Natural killer cell (primary cell): ENCODE results near the gene MTA2. TPM values are rescaled to one million over a fixed set of nuclear protein-coding genes. Genes with fewer than 3 reads are reported as not detected.

Experiments
- ATAC-seq, 3 donors: fragments of 150-1000 bp in 2 of 3; fragments of 200-7000 bp in 1 of 3; cut with Tn5 transposase; 1 replicate in 1 of 3; 2 replicates in 2 of 3; pipeline ENCODE4 v1.10.0; 2021; ENCODE audit warnings: mild to moderate bottlenecking in 2 of 3, moderate library complexity in 2 of 3
- DNase-seq, 2 donors: peaks; one replicate each; pipeline versions ENCODE4 v3.0.0 to v3.0.0-alpha.2; 2013 to 2021; ENCODE audit warnings: mixed read lengths in 1 of 2
- H3K27ac ChIP-seq: one replicate; pipeline ENCODE4 v1.5.1; 2013; ENCODE audit warnings: mild to moderate bottlenecking, low read length
- H3K27me3 ChIP-seq: one replicate; pipeline ENCODE4 v1.6.1; 2013; ENCODE audit warnings: low read length; ENCODE audit not compliant: control insufficient read depth, insufficient read depth
- H3K36me3 ChIP-seq: one replicate; pipeline ENCODE4 v1.6.1; 2013; ENCODE audit warnings: low read length; ENCODE audit not compliant: control insufficient read depth, insufficient read depth
- H3K4me1 ChIP-seq: one replicate; pipeline ENCODE4 v1.6.1; 2013; ENCODE audit warnings: low read length; ENCODE audit not compliant: control insufficient read depth, insufficient read depth
- H3K4me3 ChIP-seq: one replicate; pipeline ENCODE4 v1.5.1; 2013; ENCODE audit warnings: low read length
- H3K9me3 ChIP-seq: one replicate; pipeline ENCODE4 v1.6.1; 2013; ENCODE audit warnings: low read length; ENCODE audit not compliant: control insufficient read depth, insufficient read depth
- H3K27ac Mint-ChIP-seq, 2 donors: one replicate each; pipeline ENCODE4 v1.8.0; 2022; ENCODE audit warnings: mild to moderate bottlenecking in 2 of 2, mixed read lengths in 2 of 2, moderate library complexity in 1 of 2
- H3K27me3 Mint-ChIP-seq, 2 donors: one replicate each; pipeline ENCODE4 v1.8.0; 2022; ENCODE audit warnings: low read depth in 2 of 2, mixed read lengths in 2 of 2
- H3K36me3 Mint-ChIP-seq: one replicate; pipeline ENCODE4 v1.8.0; 2022; ENCODE audit warnings: mixed read lengths
- H3K4me1 Mint-ChIP-seq, 2 donors: one replicate each; pipeline ENCODE4 v1.8.0; 2022; ENCODE audit warnings: mixed read lengths in 2 of 2
- H3K4me3 Mint-ChIP-seq: one replicate; pipeline ENCODE4 v1.8.0; 2022; ENCODE audit warnings: mild to moderate bottlenecking, moderate library complexity, mixed read lengths
- H3K9me3 Mint-ChIP-seq, 2 donors: one replicate each; pipeline ENCODE4 v1.8.0; 2022; ENCODE audit warnings: mixed read lengths in 2 of 2
- WGBS: methylation state at CpG from one replicate; pipeline ENCODE4 v1.1.7; 2013; ENCODE audit warnings: missing lambda C conversion rate; ENCODE audit not compliant: insufficient coverage; 5-methylcytosine and 5-hydroxymethylcytosine counted together
- intact Hi-C: fragments of 100-400 bp; cut with micrococcal nuclease; formaldehyde crosslinking; loops from one replicate; pipeline ENCODE4 v1.14.2; 2022
- total RNA-seq, 4 donors: library from RNA; stranded (reverse); fragments of 120-200 nt in 1 of 4; gene quantifications; one replicate each; pipeline versions ENCODE4 v1.2.3 to v1.2.4, GENCODE V29; 2013 to 2022
- TF ChIP-seq, protein P1 (sequence below): fragments of 200-600 bp; IDR thresholded peaks from one replicate; pipeline ENCODE4 v1.8.0; 2022; ENCODE audit warnings: antibody characterized with exemption

Gene MTA2
- total RNA-seq, 3 donors from 2014 or later (not counting 1 experiment from before 2014, with no cell fraction given) = 254 to 305 (median 259) TPM

GRCh38 chr11:62574363-62575071 is 27.1 kb downstream of the MTA2 start:
- Mint-ChIP-seq H3K4me1 (peaks cover 36 to 54% of the 10 kb centered on the region in 2 donors), H3K27me3 (no peaks in the 10 kb centered on the region), H3K27ac (peak overlapping the region; percentile 92 to 95), H3K36me3 (peaks cover 10% of the 10 kb centered on the region), H3K9me3 (no peaks in the 10 kb centered on the region), H3K4me3 (peak overlapping the region; percentile 99)
- TF ChIP-seq, protein P1, sequence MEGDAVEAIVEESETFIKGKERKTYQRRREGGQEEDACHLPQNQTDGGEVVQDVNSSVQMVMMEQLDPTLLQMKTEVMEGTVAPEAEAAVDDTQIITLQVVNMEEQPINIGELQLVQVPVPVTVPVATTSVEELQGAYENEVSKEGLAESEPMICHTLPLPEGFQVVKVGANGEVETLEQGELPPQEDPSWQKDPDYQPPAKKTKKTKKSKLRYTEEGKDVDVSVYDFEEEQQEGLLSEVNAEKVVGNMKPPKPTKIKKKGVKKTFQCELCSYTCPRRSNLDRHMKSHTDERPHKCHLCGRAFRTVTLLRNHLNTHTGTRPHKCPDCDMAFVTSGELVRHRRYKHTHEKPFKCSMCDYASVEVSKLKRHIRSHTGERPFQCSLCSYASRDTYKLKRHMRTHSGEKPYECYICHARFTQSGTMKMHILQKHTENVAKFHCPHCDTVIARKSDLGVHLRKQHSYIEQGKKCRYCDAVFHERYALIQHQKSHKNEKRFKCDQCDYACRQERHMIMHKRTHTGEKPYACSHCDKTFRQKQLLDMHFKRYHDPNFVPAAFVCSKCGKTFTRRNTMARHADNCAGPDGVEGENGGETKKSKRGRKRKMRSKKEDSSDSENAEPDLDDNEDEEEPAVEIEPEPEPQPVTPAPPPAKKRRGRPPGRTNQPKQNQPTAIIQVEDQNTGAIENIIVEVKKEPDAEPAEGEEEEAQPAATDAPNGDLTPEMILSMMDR = no peak
- DNase-seq (peak in 1 of 2 donors; percentile 44), ATAC-seq (peak; percentile 1 to 6 (median 4))
- H3K4me1 ChIP-seq = peaks cover 27% of the 10 kb centered on the region
- intact Hi-C loops = loop anchor here (1.0 to 5.0 kb wide), 2 partner anchors 17 to 133 kb away; partner anchors contain the start of genes BSCL2, GNG3 and TUT1
- peaks cover 38% of the 10 kb centered on the region for H3K36me3 ChIP-seq
- 2% methylated on average over 33 of the region's 33 CpGs for WGBS
- no peaks in the 10 kb centered on the region for H3K27me3 ChIP-seq
- no peaks in the 10 kb centered on the region for H3K9me3 ChIP-seq
- peak overlapping the region; percentile 59 for H3K27ac ChIP-seq
- H3K4me3 ChIP-seq = peak overlapping the region; percentile 94

- H3K36me3 Mint-ChIP-seq = peaks cover 10% of the 10 kb centered on the region
- H3K27ac Mint-ChIP-seq = peak within 1 kb of the TSS; percentile 92 to 95
- WGBS = under 1% methylated on average over 46 of the region's 46 CpGs
- Histone ChIP-seq H3K27ac (peak within 1 kb of the TSS; percentile 80), H3K4me1 (peaks cover 27% of the 10 kb centered on the region), H3K27me3 (no peaks in the 10 kb centered on the region), H3K36me3 (peaks cover 40% of the 10 kb centered on the region), H3K4me3 (peak within 1 kb of the TSS; percentile 94), H3K9me3 (no peaks in the 10 kb centered on the region)
- intact Hi-C loops = loop anchor here (1.0 to 5.0 kb wide), 3 partner anchors 16 to 134 kb away; partner anchors contain the start of genes BSCL2, GNG3 and TUT1
- no peaks in the 10 kb centered on the region for H3K27me3 Mint-ChIP-seq
- peak within 1 kb of the TSS; percentile 99 for H3K4me3 Mint-ChIP-seq
- ATAC-seq = peak; percentile 94 to 98 (median 94)
- H3K4me1 Mint-ChIP-seq = peaks cover 36 to 54% of the 10 kb centered on the region in 2 donors
- TF ChIP-seq, protein P1 = no peak
- H3K9me3 Mint-ChIP-seq = no peaks in the 10 kb centered on the region
- peak; percentile 95 to 99 for DNase-seq
Observed at GRCh38 chr11:62573592-62574362, 27.9 kb downstream of the MTA2 start, which contains the start of gene EEF1G. TSS of gene EEF1G (minus strand) at chr11:62573891. CDS start at chr11:62573842, 49 bp downstream.

DNA sequence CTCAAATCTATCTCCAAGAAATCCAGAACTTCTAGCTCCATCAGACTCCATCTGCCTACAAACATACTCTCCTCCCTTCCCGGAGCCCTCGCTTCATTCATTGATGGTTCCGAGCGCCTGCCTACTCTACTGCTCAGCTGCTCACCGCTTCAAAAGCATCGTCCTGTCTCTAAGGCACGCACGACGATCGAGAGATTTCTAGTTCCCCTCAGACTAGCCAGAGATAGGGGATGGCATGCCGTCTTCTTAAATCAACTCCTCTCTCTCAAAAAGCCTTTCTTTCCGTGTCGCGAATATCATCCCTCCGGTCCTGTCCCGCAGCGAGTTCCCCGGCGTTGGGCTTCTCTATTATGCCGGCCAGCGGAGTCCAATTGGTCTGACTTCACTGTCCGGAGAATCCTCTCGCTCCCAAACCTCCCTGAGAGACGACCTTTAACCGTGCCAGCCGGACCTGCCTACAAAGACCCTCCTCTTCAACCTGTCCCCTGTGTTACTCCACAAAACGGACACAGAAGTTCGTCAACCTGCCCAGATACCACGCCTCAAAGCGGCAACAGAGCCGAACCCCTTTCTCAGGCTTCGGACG is 28.6 kb downstream of the MTA2 start:
- H3K27me3 ChIP-seq = no peaks in the 10 kb centered on the region
- H3K4me3 ChIP-seq = peak overlapping the region; percentile 94
- H3K27ac ChIP-seq = peak overlapping the region; percentile 80
- Mint-ChIP-seq H3K4me3 (peak overlapping the region; percentile 99), H3K9me3 (no peaks in the 10 kb centered on the region), H3K27me3 (no peaks in the 10 kb centered on the region), H3K36me3 (peaks cover 10% of the 10 kb centered on the region), H3K4me1 (peaks cover 36 to 54% of the 10 kb centered on the region in 2 donors), H3K27ac (peak overlapping the region; percentile 92 to 95)
- H3K36me3 ChIP-seq = peaks cover 37% of the 10 kb centered on the region
- TF ChIP-seq, protein P1 = no peak
- no peaks in the 10 kb centered on the region for H3K9me3 ChIP-seq
- H3K4me1 ChIP-seq = peaks cover 27% of the 10 kb centered on the region
- intact Hi-C loops = loop anchor here (1.0 to 5.0 kb wide), 2 partner anchors 16 to 134 kb away; partner anchors contain the start of genes BSCL2 and GNG3
- DNase-seq (peak in 1 of 2 donors; percentile 65), ATAC-seq (no peak)
- WGBS = under 1% methylated on average over 33 of the region's 33 CpGs
